ENCODE measurements around the gene COL5A3. TPM values are rescaled to one million over a fixed set of nuclear protein-coding genes. Genes with fewer than 3 reads are reported as not detected.

Gene COL5A3
- polyA plus RNA-seq, 1 of the 3 experiments (the other 2 are of a cell fraction) = under 0.01 TPM

DNA sequence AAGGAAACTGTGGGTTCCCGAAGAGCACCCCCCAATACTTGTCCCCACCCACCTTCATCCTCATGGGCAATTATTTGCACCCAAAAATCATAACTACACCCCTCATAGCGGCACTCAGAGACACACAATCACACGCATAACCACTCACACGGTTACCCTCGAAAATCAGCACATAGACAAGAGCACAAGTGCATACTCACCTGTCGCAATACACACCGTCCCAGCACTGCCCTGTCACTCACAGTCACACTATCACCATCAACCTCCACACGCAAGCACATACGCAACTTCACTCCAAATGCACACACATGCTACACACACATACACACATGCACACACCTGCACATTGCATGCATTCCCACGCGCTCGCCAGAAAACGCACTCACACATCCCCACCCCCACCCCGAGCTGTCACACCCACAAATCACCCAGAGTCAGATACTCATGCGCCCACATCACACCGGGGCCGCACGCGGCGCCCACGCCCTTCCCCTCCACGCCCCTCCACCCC is 535 bp downstream of the COL5A3 start:
- Histone ChIP-seq H2AFZ (ENCODE audit: low read depth) (no peak overlapping the region), H3F3A (replicated peaks; ENCODE audit: insufficient read depth) (peaks cover 6% of the 10 kb centered on the region), H4K20me1 (ENCODE audit: insufficient read depth) (no peaks in the 10 kb centered on the region), H3K4me3 (ENCODE audit: low read depth in 2 of 2, low read length in 1 of 2) (no peak overlapping the region), H3K9me3 (no peaks in the 10 kb centered on the region), H3K27ac (ENCODE audit: low read depth in 2 of 2, low read length in 1 of 2) (no peak overlapping the region), H3K9ac (no peak overlapping the region), H3K4me1 (ENCODE audit: control insufficient read depth in 1 of 2, insufficient read depth in 2 of 2, low read depth in 1 of 2, low read length in 1 of 2) (no peaks in the 10 kb centered on the region), H3K4me2 (peak overlapping the region; percentile 67; the same call in 1 of the 2 replicates), H3K36me3 (replicated peaks in 1 of 2; ENCODE audit: control insufficient read depth in 1 of 2, insufficient read depth in 2 of 2, low read length in 1 of 2) (no peaks in the 10 kb centered on the region), H3K27me3 (ENCODE audit: insufficient read depth) (peaks cover 48% of the 10 kb centered on the region), H3K79me2 (ENCODE audit: insufficient read depth) (no peaks in the 10 kb centered on the region), H3K9me2 (no peaks in the 10 kb centered on the region)
- DNase-seq = no peak
- ChIA-PET POLR2A (no interaction called here), CTCF (interaction anchor here (1.9 to 5.3 kb wide), 3 partner anchors 9 to 18 kb away, joined by 7 to 27 read pairs (median 12); no protein-coding TSS in a partner anchor)
- TF ChIP-seq, protein P1, sequence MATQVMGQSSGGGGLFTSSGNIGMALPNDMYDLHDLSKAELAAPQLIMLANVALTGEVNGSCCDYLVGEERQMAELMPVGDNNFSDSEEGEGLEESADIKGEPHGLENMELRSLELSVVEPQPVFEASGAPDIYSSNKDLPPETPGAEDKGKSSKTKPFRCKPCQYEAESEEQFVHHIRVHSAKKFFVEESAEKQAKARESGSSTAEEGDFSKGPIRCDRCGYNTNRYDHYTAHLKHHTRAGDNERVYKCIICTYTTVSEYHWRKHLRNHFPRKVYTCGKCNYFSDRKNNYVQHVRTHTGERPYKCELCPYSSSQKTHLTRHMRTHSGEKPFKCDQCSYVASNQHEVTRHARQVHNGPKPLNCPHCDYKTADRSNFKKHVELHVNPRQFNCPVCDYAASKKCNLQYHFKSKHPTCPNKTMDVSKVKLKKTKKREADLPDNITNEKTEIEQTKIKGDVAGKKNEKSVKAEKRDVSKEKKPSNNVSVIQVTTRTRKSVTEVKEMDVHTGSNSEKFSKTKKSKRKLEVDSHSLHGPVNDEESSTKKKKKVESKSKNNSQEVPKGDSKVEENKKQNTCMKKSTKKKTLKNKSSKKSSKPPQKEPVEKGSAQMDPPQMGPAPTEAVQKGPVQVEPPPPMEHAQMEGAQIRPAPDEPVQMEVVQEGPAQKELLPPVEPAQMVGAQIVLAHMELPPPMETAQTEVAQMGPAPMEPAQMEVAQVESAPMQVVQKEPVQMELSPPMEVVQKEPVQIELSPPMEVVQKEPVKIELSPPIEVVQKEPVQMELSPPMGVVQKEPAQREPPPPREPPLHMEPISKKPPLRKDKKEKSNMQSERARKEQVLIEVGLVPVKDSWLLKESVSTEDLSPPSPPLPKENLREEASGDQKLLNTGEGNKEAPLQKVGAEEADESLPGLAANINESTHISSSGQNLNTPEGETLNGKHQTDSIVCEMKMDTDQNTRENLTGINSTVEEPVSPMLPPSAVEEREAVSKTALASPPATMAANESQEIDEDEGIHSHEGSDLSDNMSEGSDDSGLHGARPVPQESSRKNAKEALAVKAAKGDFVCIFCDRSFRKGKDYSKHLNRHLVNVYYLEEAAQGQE (IDR thresholded peaks at IDR 0.05; ENCODE audit: low read depth, low read length) = no peak
- TF ChIP-seq MEF2A (IDR thresholded peaks at IDR 0.05; ENCODE audit: borderline replicate concordance, low read depth) (no peak), NRF1 (IDR thresholded peaks at IDR 0.05; ENCODE audit: low read depth, low read length) (no peak), POLR2AphosphoS5 (IDR thresholded peaks at IDR 0.05; ENCODE audit: low read depth, low read length) (no peak), SIN3A (IDR thresholded peaks at IDR 0.05; ENCODE audit: borderline replicate concordance, low read depth, low read length) (no peak), FOXM1 (IDR thresholded peaks at IDR 0.05; ENCODE audit: low read depth) (no peak), TEAD4 (IDR thresholded peaks at IDR 0.05; ENCODE audit: borderline replicate concordance, insufficient read depth) (no peak), RXRA (IDR thresholded peaks at IDR 0.05; ENCODE audit: borderline replicate concordance, low read depth) (no peak), MXI1 (IDR thresholded peaks at IDR 0.05; ENCODE audit: low read depth, low read length) (no peak)
- TF ChIP-seq, protein P2, sequence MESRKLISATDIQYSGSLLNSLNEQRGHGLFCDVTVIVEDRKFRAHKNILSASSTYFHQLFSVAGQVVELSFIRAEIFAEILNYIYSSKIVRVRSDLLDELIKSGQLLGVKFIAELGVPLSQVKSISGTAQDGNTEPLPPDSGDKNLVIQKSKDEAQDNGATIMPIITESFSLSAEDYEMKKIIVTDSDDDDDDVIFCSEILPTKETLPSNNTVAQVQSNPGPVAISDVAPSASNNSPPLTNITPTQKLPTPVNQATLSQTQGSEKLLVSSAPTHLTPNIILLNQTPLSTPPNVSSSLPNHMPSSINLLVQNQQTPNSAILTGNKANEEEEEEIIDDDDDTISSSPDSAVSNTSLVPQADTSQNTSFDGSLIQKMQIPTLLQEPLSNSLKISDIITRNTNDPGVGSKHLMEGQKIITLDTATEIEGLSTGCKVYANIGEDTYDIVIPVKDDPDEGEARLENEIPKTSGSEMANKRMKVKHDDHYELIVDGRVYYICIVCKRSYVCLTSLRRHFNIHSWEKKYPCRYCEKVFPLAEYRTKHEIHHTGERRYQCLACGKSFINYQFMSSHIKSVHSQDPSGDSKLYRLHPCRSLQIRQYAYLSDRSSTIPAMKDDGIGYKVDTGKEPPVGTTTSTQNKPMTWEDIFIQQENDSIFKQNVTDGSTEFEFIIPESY (IDR thresholded peaks at IDR 0.05; ENCODE audit: borderline replicate concordance, low read depth) = no peak
- TF ChIP-seq, protein P3, sequence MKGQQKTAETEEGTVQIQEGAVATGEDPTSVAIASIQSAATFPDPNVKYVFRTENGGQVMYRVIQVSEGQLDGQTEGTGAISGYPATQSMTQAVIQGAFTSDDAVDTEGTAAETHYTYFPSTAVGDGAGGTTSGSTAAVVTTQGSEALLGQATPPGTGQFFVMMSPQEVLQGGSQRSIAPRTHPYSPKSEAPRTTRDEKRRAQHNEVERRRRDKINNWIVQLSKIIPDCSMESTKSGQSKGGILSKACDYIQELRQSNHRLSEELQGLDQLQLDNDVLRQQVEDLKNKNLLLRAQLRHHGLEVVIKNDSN (IDR thresholded peaks at IDR 0.05; ENCODE audit: borderline replicate concordance, low read depth) = no peak
- WGBS (ENCODE audit: low lambda C conversion rate) = 3% methylated on average over 22 of the region's 22 CpGs

Data from SK-N-SH (cell line).